NCI-H1048 (cell line): ENCODE data around the gene PTPRT.
"Not testable (repeated sequence)": the region's sequence is repeated elsewhere in the genome, so short reads cannot be mapped to it uniquely, and the experiment has no call there.

Experiments used
- DNase-seq: peaks from one replicate; lab custom pipeline; 2025; lab: John Stamatoyannopoulos, UW

Gene PTPRT

GRCh38 chr20:42910808-42911207 lies 278.9 kb downstream of the PTPRT start:
- not testable (repeated sequence) for DNase-seq

- no peak for DNase-seq
Observed at GRCh38 chr20:42907730-42908129, 282.0 kb downstream of the PTPRT start.

- DNase-seq, result no peak
Observed at GRCh38 chr20:42906120-42906519, 283.6 kb downstream of the PTPRT start.

GRCh38 chr20:42902509-42902908 lies 287.2 kb downstream of the PTPRT start:
- DNase-seq, result no peak

- DNase-seq, result no peak
Observed at GRCh38 chr20:42901689-42902440, 287.8 kb downstream of the PTPRT start.

GRCh38 chr20:42900764-42901163 lies 288.9 kb downstream of the PTPRT start:
- not testable (repeated sequence) for DNase-seq

- no peak for DNase-seq
Observed at GRCh38 chr20:42895020-42895419, 294.7 kb downstream of the PTPRT start.

- DNase-seq, result no peak
Observed at GRCh38 chr20:42894483-42894882, 295.2 kb downstream of the PTPRT start.

GRCh38 chr20:42889517-42889916 lies 300.2 kb downstream of the PTPRT start:
- DNase-seq, result no peak

- no peak for DNase-seq
Observed at GRCh38 chr20:42887281-42887680, 302.4 kb downstream of the PTPRT start.

- no peak for DNase-seq
Observed at GRCh38 chr20:42886801-42887200, 302.9 kb downstream of the PTPRT start.

GRCh38 chr20:42886046-42886445 lies 303.7 kb downstream of the PTPRT start:
- no peak for DNase-seq

GRCh38 chr20:42875581-42875980 lies 314.1 kb downstream of the PTPRT start:
- no peak for DNase-seq

- no peak for DNase-seq
Observed at GRCh38 chr20:42873259-42873658, 316.4 kb downstream of the PTPRT start.

- DNase-seq, result no peak
Observed at GRCh38 chr20:42864116-42864515, 325.6 kb downstream of the PTPRT start.

- DNase-seq, result no peak
Observed at GRCh38 chr20:42862446-42862845, 327.3 kb downstream of the PTPRT start.

- DNase-seq, result no peak
Observed at GRCh38 chr20:42857446-42857845, 332.3 kb downstream of the PTPRT start.

GRCh38 chr20:42855896-42856295 lies 333.8 kb downstream of the PTPRT start:
- DNase-seq, result no peak

GRCh38 chr20:42852691-42853090 lies 337.0 kb downstream of the PTPRT start:
- no peak for DNase-seq

GRCh38 chr20:42846784-42847490 lies 342.8 kb downstream of the PTPRT start:
- DNase-seq, result no peak

- DNase-seq, result no peak
Observed at GRCh38 chr20:42844751-42845150, 345.0 kb downstream of the PTPRT start.

GRCh38 chr20:42837456-42837855 lies 352.2 kb downstream of the PTPRT start:
- no peak for DNase-seq

GRCh38 chr20:42836339-42836738 lies 353.4 kb downstream of the PTPRT start:
- DNase-seq, result no peak

- DNase-seq, result no peak
Observed at GRCh38 chr20:42807876-42808275, 381.8 kb downstream of the PTPRT start.
